ENCODE data around the gene RAB40A.

GRCh38 chrX:103540145-103540544 lies 20.9 kb upstream of the RAB40A start:
- no peak for TF ChIP-seq CTCF (IDR thresholded peaks at IDR 0.05)
- no peak for TF ChIP-seq POLR2AphosphoS5 (IDR thresholded peaks at IDR 0.05)
